Activated naive CD4-positive, alpha-beta T cell treated with anti-CD3 and anti-CD28 coated beads, Interleukin-2, amount 10 ng/mL, durations not matched to agents 7 days and 5 days (primary cell): ENCODE measurements around the gene CDC42EP2.

Experiments used
- CTCF ChIA-PET: fragments of 350-600 bp; sonication (Branson Sonifier 250); formaldehyde crosslinking; loops from one replicate; lab custom pipeline; 2021; ENCODE audit warnings: antibody characterized with exemption; lab: Charles Lee
- DNase-seq: peaks from one replicate; pipeline ENCODE4 v3.0.0-alpha.2; 2020
- H3K27ac Mint-ChIP-seq: one replicate; pipeline ENCODE4 v1.8.0; 2021; ENCODE audit warnings: mild to moderate bottlenecking, moderate library complexity, mixed read lengths
- H3K27me3 Mint-ChIP-seq: one replicate; pipeline ENCODE4 v1.8.0; 2021; ENCODE audit warnings: mild to moderate bottlenecking, mixed read lengths
- H3K36me3 Mint-ChIP-seq: one replicate; pipeline ENCODE4 v1.8.0; 2021; ENCODE audit warnings: mixed read lengths
- H3K4me1 Mint-ChIP-seq: one replicate; pipeline ENCODE4 v1.8.0; 2021; ENCODE audit warnings: mixed read lengths
- H3K4me3 Mint-ChIP-seq: one replicate; pipeline ENCODE4 v1.8.0; 2021; ENCODE audit warnings: mild to moderate bottlenecking, moderate library complexity, mixed read lengths
- H3K9me3 Mint-ChIP-seq: one replicate; pipeline ENCODE4 v1.8.0; 2021; ENCODE audit warnings: mixed read lengths

Gene CDC42EP2

GRCh38 chr11:65314501-65315203, at the start of gene CDC42EP2:
Gene CDC42EP2 (plus strand): TSS chr11:65314866. CDS start chr11:65320899, 6,033 bp downstream.
- peaks cover 7% of the 10 kb centered on the region for H3K4me1 Mint-ChIP-seq
- CTCF ChIA-PET = interaction anchor here (0.7 to 11.0 kb wide), 22 partner anchors 9 to 528 kb away, joined by 3 to 125 read pairs (median 4); partner anchors contain the start of genes ARL2, DPF2 and POLA2
- no peaks in the 10 kb centered on the region for H3K9me3 Mint-ChIP-seq
- DNase-seq = peak; percentile 84
- H3K27me3 Mint-ChIP-seq = peaks cover 42% of the 10 kb centered on the region
- no peak within 1 kb of the TSS for H3K27ac Mint-ChIP-seq
- no peaks in the 10 kb centered on the region for H3K36me3 Mint-ChIP-seq
- peak within 1 kb of the TSS; percentile 70 for H3K4me3 Mint-ChIP-seq

- Mint-ChIP-seq H3K36me3 (peaks cover 39% of the 10 kb centered on the region), H3K27ac (peak overlapping the region; percentile 6), H3K27me3 (no peaks in the 10 kb centered on the region), H3K9me3 (no peaks in the 10 kb centered on the region), H3K4me3 (no peak overlapping the region), H3K4me1 (peaks cover 47% of the 10 kb centered on the region)
- no peak for DNase-seq
- CTCF ChIA-PET = interaction anchor here (1.3 to 3.0 kb wide), 3 partner anchors 9 to 50 kb away, joined by 6 to 12 read pairs (median 8); partner anchors contain the start of gene CDC42EP2
These were observed 48.5 kb upstream of the CDC42EP2 start for GRCh38 chr11:65266210-65266609.

- H3K4me3 Mint-ChIP-seq = no peak overlapping the region
- peaks cover 36% of the 10 kb centered on the region for H3K36me3 Mint-ChIP-seq
- CTCF ChIA-PET = interaction anchor here (0.6 to 7.4 kb wide), 14 partner anchors 9 to 266 kb away, joined by 3 to 71 read pairs (median 3); partner anchors contain the start of genes CDC42EP2 and DPF2
- peak; percentile 58 for DNase-seq
- peaks cover 2% of the 10 kb centered on the region for H3K4me1 Mint-ChIP-seq
- no peak overlapping the region for H3K27ac Mint-ChIP-seq
- H3K27me3 Mint-ChIP-seq = no peaks in the 10 kb centered on the region
- H3K9me3 Mint-ChIP-seq = no peaks in the 10 kb centered on the region
These were observed 39.7 kb upstream of the CDC42EP2 start for GRCh38 chr11:65274735-65275682.

GRCh38 chr11:65275906-65276305, 38.8 kb upstream of the CDC42EP2 start:
- Mint-ChIP-seq H3K4me1 (peaks cover 2% of the 10 kb centered on the region), H3K36me3 (peaks cover 36% of the 10 kb centered on the region), H3K27me3 (no peaks in the 10 kb centered on the region), H3K27ac (no peak overlapping the region), H3K9me3 (no peaks in the 10 kb centered on the region), H3K4me3 (no peak overlapping the region)
- no peak for DNase-seq
- CTCF ChIA-PET = interaction anchor here (0.6 to 7.4 kb wide), 4 partner anchors 40 to 234 kb away, joined by 3 to 71 read pairs (median 16); partner anchors contain the start of gene CDC42EP2

GRCh38 chr11:65277631-65278277, 36.9 kb upstream of the CDC42EP2 start:
- Mint-ChIP-seq H3K9me3 (no peaks in the 10 kb centered on the region), H3K4me1 (peaks cover 2% of the 10 kb centered on the region), H3K4me3 (no peak overlapping the region), H3K27ac (no peak overlapping the region), H3K27me3 (no peaks in the 10 kb centered on the region), H3K36me3 (peaks cover 40% of the 10 kb centered on the region)
- no peak for DNase-seq
- CTCF ChIA-PET = interaction anchor here (1.0 to 7.4 kb wide), 4 partner anchors 15 to 279 kb away, joined by 3 to 71 read pairs (median 16); partner anchors contain the start of genes CDC42EP2 and POLA2

- Mint-ChIP-seq H3K27me3 (no peaks in the 10 kb centered on the region), H3K27ac (no peak overlapping the region), H3K4me3 (no peak overlapping the region), H3K4me1 (peaks cover 2% of the 10 kb centered on the region), H3K36me3 (peaks cover 40% of the 10 kb centered on the region), H3K9me3 (no peaks in the 10 kb centered on the region)
- CTCF ChIA-PET = interaction anchor here (0.6 to 7.4 kb wide), 4 partner anchors 16 to 492 kb away, joined by 3 to 71 read pairs (median 4); partner anchors contain the start of genes CDC42EP2 and POLA2
- no peak for DNase-seq
These were observed 36.3 kb upstream of the CDC42EP2 start for GRCh38 chr11:65278356-65278755.

- DNase-seq = no peak
- Mint-ChIP-seq H3K27me3 (no peaks in the 10 kb centered on the region), H3K4me3 (no peak overlapping the region), H3K27ac (peak overlapping the region; percentile 50), H3K4me1 (peaks cover 2% of the 10 kb centered on the region), H3K36me3 (peaks cover 41% of the 10 kb centered on the region), H3K9me3 (no peaks in the 10 kb centered on the region)
- CTCF ChIA-PET = interaction anchor here (0.9 to 7.4 kb wide), 4 partner anchors 28 to 37 kb away, joined by 4 to 71 read pairs (median 12); partner anchors contain the start of gene CDC42EP2
These were observed 35.4 kb upstream of the CDC42EP2 start for GRCh38 chr11:65279279-65279678.

- no peaks in the 10 kb centered on the region for H3K27me3 Mint-ChIP-seq
- H3K4me3 Mint-ChIP-seq = no peak overlapping the region
- H3K36me3 Mint-ChIP-seq = peaks cover 44% of the 10 kb centered on the region
- DNase-seq = no peak
- CTCF ChIA-PET = interaction anchor here (1.5 to 2.0 kb wide), 2 partner anchors 29 to 36 kb away, joined by 4 to 19 read pairs; no protein-coding TSS in a partner anchor
- no peaks in the 10 kb centered on the region for H3K9me3 Mint-ChIP-seq
- peak overlapping the region; percentile 8 for H3K27ac Mint-ChIP-seq
- H3K4me1 Mint-ChIP-seq = peaks cover 2% of the 10 kb centered on the region
These were observed 34.8 kb upstream of the CDC42EP2 start for GRCh38 chr11:65279741-65280440.

GRCh38 chr11:65280646-65281045, 34.0 kb upstream of the CDC42EP2 start:
- H3K9me3 Mint-ChIP-seq = no peaks in the 10 kb centered on the region
- H3K27me3 Mint-ChIP-seq = no peaks in the 10 kb centered on the region
- CTCF ChIA-PET = interaction anchor here (2.0 kb wide), 1 partner anchor 36 kb away, joined by 19 read pairs; no protein-coding TSS in a partner anchor
- H3K36me3 Mint-ChIP-seq = peaks cover 46% of the 10 kb centered on the region
- DNase-seq = no peak
- H3K4me3 Mint-ChIP-seq = no peak overlapping the region
- H3K4me1 Mint-ChIP-seq = peaks cover 2% of the 10 kb centered on the region
- no peak overlapping the region for H3K27ac Mint-ChIP-seq

GRCh38 chr11:65286686-65287085, 28.0 kb upstream of the CDC42EP2 start:
- Mint-ChIP-seq H3K4me1 (no peaks in the 10 kb centered on the region), H3K9me3 (no peaks in the 10 kb centered on the region), H3K27ac (no peak overlapping the region), H3K27me3 (no peaks in the 10 kb centered on the region), H3K4me3 (no peak overlapping the region), H3K36me3 (peaks cover 40% of the 10 kb centered on the region)
- DNase-seq = no peak
- CTCF ChIA-PET = no interaction called here

- Mint-ChIP-seq H3K36me3 (peaks cover 30% of the 10 kb centered on the region), H3K4me1 (no peaks in the 10 kb centered on the region), H3K9me3 (no peaks in the 10 kb centered on the region), H3K4me3 (no peak overlapping the region), H3K27ac (no peak overlapping the region), H3K27me3 (no peaks in the 10 kb centered on the region)
- DNase-seq = no peak
- CTCF ChIA-PET = no interaction called here
These were observed 27.1 kb upstream of the CDC42EP2 start for GRCh38 chr11:65287601-65288000.

- no peak for DNase-seq
- Mint-ChIP-seq H3K4me3 (no peak overlapping the region), H3K27ac (no peak overlapping the region), H3K36me3 (peaks cover 34% of the 10 kb centered on the region), H3K9me3 (no peaks in the 10 kb centered on the region), H3K4me1 (no peaks in the 10 kb centered on the region), H3K27me3 (no peaks in the 10 kb centered on the region)
- CTCF ChIA-PET = interaction anchor here (0.7 to 1.8 kb wide), 3 partner anchors 14 to 41 kb away, joined by 3 to 5 read pairs (median 3); no protein-coding TSS in a partner anchor
These were observed 25.7 kb upstream of the CDC42EP2 start for GRCh38 chr11:65288706-65289536.
